K562 (cell line): ENCODE data around the gene NAT10. TPM values are rescaled to one million over a fixed set of nuclear protein-coding genes. Genes with fewer than 3 reads are reported as not detected.

Experiments used
- BHLHE40 ChIP-seq: IDR thresholded peaks from 2 replicates; pipeline ENCODE4 v1.6.1; 2011; ENCODE audit warnings: low read length, improper control_type of control experiment
- CBX5 ChIP-seq: IDR thresholded peaks from 2 replicates; pipeline ENCODE4 v1.6.1; 2014; ENCODE audit warnings: low read depth, borderline replicate concordance
- KLF6 ChIP-seq: fragments of 250-450 bp; sonication (Bioruptor Pico); IDR thresholded peaks from 2 replicates; pipeline ENCODE4 v1.4.0; 2020; ENCODE audit warnings: mild to moderate bottlenecking, moderate library complexity, borderline replicate concordance
- NCOR1 ChIP-seq: fragments of 450-650 bp; IDR thresholded peaks from 2 replicates; pipeline ENCODE4 v1.6.1; 2016; ENCODE audit warnings: mild to moderate bottlenecking, moderate library complexity
- SETDB1 ChIP-seq: IDR thresholded peaks from one replicate; pipeline ENCODE4 v1.6.1; 2012; ENCODE audit warnings: low read length, control low read depth, inconsistent platforms
- YBX1 ChIP-seq: fragments of 450-650 bp; IDR thresholded peaks from 2 replicates; pipeline ENCODE4 v1.7.1; 2016; ENCODE audit warnings: mild to moderate bottlenecking
- ZNF263 ChIP-seq: sonication (generic); formaldehyde crosslinking; IDR thresholded peaks from 2 replicates; pipeline ENCODE4 v1.8.0; 2022; ENCODE audit warnings: mild to moderate bottlenecking, missing genetic modification reagents, borderline replicate concordance
- ZNF431 ChIP-seq: sonication (generic); formaldehyde crosslinking; IDR thresholded peaks from 2 replicates; pipeline ENCODE4 v1.8.0; 2022; ENCODE audit warnings: mild to moderate bottlenecking, missing genetic modification reagents
- polyA plus RNA-seq, 8 experiments: library from polyadenylated mRNA; depleted of rRNA in 4 of 8; stranded (reverse) in 5 of 8; unstranded in 3 of 8; fragments of >200 nt; fragmentation: Nextera tagmentation in 2 of 8; fragmentation: Illumina TruSeq in 1 of 8; extraction: Ambion mirVana in 2 of 8; extraction: Trizol in 1 of 8; gene quantifications; 2 replicates each; pipeline versions ENCODE4 v1.2.1 to v1.2.3, GENCODE V29; 2011 to 2014; ENCODE audit warnings: inconsistent platforms in 1 of 8, missing spikeins in 1 of 8
- total RNA-seq, 7 experiments: library from RNA; depleted of rRNA in 6 of 7; stranded (reverse); fragments of >200 nt in 6 of 7; fragmentation: Illumina TruSeq in 2 of 7; extraction: Trizol in 2 of 7; gene quantifications; 2 replicates each; pipeline versions ENCODE4 v1.2.1 to v1.2.3, GENCODE V29; 2011 to 2021; ENCODE audit warnings: low replicate concordance in 1 of 7
- TF ChIP-seq, protein P1 (sequence below), 2 experiments: fragments of 450-650 bp in 1 of 2; sonication (generic) in 1 of 2; formaldehyde crosslinking in 1 of 2; IDR thresholded peaks; 2 replicates each; pipeline versions ENCODE4 v1.7.1 to v1.9.0; 2016 to 2022; ENCODE audit warnings: inconsistent platforms in 1 of 2, mild to moderate bottlenecking in 1 of 2, missing genetic modification reagents in 1 of 2
- TF ChIP-seq, protein P2 (sequence below), 2 experiments: fragments of 200-800 bp in 1 of 2; sonication (Bioruptor generic) in 1 of 2; sonication (generic) in 1 of 2; formaldehyde crosslinking in 1 of 2; IDR thresholded peaks in 1 of 2; conservative IDR thresholded peaks in 1 of 2; 2 replicates each; pipeline versions ENCODE4 v1.5.0 to v1.6.1; 2016 to 2020; ENCODE audit warnings: missing compliant biosample characterization in 1 of 2, missing genetic modification characterization in 1 of 2, missing genetic modification reagents in 1 of 2
- TF ChIP-seq, protein P3 (sequence below): fragments of 250-450 bp; sonication (Bioruptor Pico); IDR thresholded peaks from 2 replicates; pipeline ENCODE4 v1.4.0; 2020
- TF ChIP-seq, protein P4 (sequence below): fragments of 250-450 bp; sonication (Bioruptor Pico); IDR thresholded peaks from 2 replicates; pipeline ENCODE4 v1.4.0; 2020; ENCODE audit warnings: mild to moderate bottlenecking

The NAT10 gene
- total and polyA plus RNA-seq, 9 of the 15 experiments (the other 6 are each of a cell fraction or from before 2014, with no cell fraction given): 55.4 to 125 (median 86.3) TPM

DNA sequence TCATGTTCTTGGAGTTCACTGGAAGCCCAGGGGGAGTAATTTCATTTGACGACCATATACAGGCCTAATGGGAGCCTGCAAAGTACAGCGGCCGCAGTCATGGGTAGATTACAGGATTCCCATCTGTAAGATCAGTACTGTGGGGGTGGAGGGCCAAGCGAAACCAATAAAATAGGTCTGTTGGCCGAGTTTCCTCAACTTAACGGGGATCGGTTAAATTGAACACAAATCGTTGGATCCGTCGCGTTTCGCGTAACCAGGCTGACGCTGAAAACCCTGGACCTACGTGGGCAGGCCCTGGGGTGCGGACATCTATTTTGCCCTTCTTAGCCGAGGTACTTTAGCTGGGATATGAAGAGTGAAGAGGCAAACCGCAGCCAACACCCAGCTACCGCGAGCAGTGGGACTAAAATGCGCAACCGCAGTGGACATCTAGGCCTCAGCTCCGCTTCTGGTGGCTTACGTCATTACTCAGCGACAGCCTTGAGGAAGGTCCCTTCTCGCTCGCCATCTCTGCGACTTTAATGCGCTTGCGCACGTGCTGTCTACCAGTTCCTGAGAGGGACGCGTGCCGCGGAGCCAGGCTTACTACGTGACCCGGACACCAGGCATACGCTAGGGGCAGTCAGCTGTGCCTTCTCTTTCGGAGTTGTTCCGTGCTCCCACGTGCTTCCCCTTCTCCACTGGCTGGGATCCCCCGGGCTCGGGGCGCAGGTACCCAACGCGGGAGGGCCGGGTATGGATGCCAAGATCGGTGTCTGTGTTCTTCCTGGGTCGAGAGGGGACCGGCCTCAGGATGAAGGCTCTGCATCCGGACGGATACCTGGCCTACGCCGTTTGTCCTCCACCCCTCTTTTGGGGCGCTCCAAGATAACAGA, at the start of gene NAT10 (continued):
- TF ChIP-seq BHLHE40: peak; percentile 100
- TF ChIP-seq YBX1: no peak
- TF ChIP-seq NCOR1: 0 out of 2 replicates have a peak, but pooled peaks have one; percentile 44
- TF ChIP-seq ZNF263 (CRISPR knock-in tag): peak; percentile 85
- TF ChIP-seq ZNF431 (CRISPR knock-in tag): peak; percentile 88
- TF ChIP-seq, protein P1, sequence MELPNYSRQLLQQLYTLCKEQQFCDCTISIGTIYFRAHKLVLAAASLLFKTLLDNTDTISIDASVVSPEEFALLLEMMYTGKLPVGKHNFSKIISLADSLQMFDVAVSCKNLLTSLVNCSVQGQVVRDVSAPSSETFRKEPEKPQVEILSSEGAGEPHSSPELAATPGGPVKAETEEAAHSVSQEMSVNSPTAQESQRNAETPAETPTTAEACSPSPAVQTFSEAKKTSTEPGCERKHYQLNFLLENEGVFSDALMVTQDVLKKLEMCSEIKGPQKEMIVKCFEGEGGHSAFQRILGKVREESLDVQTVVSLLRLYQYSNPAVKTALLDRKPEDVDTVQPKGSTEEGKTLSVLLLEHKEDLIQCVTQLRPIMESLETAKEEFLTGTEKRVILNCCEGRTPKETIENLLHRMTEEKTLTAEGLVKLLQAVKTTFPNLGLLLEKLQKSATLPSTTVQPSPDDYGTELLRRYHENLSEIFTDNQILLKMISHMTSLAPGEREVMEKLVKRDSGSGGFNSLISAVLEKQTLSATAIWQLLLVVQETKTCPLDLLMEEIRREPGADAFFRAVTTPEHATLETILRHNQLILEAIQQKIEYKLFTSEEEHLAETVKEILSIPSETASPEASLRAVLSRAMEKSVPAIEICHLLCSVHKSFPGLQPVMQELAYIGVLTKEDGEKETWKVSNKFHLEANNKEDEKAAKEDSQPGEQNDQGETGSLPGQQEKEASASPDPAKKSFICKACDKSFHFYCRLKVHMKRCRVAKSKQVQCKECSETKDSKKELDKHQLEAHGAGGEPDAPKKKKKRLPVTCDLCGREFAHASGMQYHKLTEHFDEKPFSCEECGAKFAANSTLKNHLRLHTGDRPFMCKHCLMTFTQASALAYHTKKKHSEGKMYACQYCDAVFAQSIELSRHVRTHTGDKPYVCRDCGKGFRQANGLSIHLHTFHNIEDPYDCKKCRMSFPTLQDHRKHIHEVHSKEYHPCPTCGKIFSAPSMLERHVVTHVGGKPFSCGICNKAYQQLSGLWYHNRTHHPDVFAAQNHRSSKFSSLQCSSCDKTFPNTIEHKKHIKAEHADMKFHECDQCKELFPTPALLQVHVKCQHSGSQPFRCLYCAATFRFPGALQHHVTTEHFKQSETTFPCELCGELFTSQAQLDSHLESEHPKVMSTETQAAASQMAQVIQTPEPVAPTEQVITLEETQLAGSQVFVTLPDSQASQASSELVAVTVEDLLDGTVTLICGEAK (IDR thresholded peaks at IDR 0.05): 0 out of 2 replicates have a peak, but pooled peaks have one; percentile 29
- TF ChIP-seq, protein P1 (CRISPR knock-in tag; IDR thresholded peaks at IDR 0.05): no peak; the same call in 1 of the 2 replicates
- TF ChIP-seq CBX5: no peak
- TF ChIP-seq, protein P2, sequence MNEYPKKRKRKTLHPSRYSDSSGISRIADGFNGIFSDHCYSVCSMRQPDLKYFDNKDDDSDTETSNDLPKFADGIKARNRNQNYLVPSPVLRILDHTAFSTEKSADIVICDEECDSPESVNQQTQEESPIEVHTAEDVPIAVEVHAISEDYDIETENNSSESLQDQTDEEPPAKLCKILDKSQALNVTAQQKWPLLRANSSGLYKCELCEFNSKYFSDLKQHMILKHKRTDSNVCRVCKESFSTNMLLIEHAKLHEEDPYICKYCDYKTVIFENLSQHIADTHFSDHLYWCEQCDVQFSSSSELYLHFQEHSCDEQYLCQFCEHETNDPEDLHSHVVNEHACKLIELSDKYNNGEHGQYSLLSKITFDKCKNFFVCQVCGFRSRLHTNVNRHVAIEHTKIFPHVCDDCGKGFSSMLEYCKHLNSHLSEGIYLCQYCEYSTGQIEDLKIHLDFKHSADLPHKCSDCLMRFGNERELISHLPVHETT (CRISPR knock-in tag; conservative IDR thresholded peaks at IDR 0.05 in 1 of 2, IDR thresholded peaks at IDR 0.05 in 1 of 2): 0 out of 4 replicates have a peak, but pooled peaks of 1 of the 2 experiments have one; percentile 61
- no peak for TF ChIP-seq KLF6 (CRISPR knock-in tag)
- TF ChIP-seq, protein P3, sequence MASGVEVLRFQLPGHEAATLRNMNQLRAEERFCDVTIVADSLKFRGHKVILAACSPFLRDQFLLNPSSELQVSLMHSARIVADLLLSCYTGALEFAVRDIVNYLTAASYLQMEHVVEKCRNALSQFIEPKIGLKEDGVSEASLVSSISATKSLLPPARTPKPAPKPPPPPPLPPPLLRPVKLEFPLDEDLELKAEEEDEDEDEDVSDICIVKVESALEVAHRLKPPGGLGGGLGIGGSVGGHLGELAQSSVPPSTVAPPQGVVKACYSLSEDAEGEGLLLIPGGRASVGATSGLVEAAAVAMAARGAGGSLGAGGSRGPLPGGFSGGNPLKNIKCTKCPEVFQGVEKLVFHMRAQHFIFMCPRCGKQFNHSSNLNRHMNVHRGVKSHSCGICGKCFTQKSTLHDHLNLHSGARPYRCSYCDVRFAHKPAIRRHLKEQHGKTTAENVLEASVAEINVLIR: peak; percentile 98
- TF ChIP-seq, protein P4, sequence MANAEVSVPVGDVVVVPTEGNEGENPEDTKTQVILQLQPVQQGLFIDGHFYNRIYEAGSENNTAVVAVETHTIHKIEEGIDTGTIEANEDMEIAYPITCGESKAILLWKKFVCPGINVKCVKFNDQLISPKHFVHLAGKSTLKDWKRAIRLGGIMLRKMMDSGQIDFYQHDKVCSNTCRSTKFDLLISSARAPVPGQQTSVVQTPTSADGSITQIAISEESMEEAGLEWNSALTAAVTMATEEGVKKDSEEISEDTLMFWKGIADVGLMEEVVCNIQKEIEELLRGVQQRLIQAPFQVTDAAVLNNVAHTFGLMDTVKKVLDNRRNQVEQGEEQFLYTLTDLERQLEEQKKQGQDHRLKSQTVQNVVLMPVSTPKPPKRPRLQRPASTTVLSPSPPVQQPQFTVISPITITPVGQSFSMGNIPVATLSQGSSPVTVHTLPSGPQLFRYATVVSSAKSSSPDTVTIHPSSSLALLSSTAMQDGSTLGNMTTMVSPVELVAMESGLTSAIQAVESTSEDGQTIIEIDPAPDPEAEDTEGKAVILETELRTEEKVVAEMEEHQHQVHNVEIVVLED (CRISPR knock-in tag): peak; percentile 67; the same call in 1 of the 2 replicates
- peak; percentile 99 for TF ChIP-seq SETDB1
